NCI-H1930 (cell line): ENCODE measurements around the gene MID2.
"Not testable (repeated sequence)": the region's sequence is repeated elsewhere in the genome, so short reads cannot be mapped to it uniquely, and the experiment has no call there.

ENCODE experiments used
- DNase-seq, 2 experiments: peaks; one replicate each; lab custom pipeline; 2025; lab: John Stamatoyannopoulos, UW

Gene MID2

GRCh38 chrX:107825698-107826237 is at the start of gene MID2:
Gene MID2 (plus strand): TSS chrX:107825866. CDS start chrX:107826427, 561 bp downstream.
- DNase-seq: peak in 1 of 2 experiments; percentile 1

GRCh38 chrX:107776649-107777535 is 48.8 kb upstream of the MID2 start:
- DNase-seq: peak; percentile 43 to 70

- DNase-seq: no peak
Measured at GRCh38 chrX:107777536-107777832, 48.2 kb upstream of the MID2 start, which contains the start of gene NCBP2L. Gene NCBP2L (plus strand): TSS chrX:107777733. CDS start chrX:107794221, 16,488 bp downstream.

GRCh38 chrX:107780525-107780924 is 45.1 kb upstream of the MID2 start:
- no peak for DNase-seq

GRCh38 chrX:107787827-107788226 is 37.8 kb upstream of the MID2 start:
- DNase-seq: no peak

- no peak for DNase-seq
Measured at GRCh38 chrX:107804427-107804826, 21.2 kb upstream of the MID2 start.

GRCh38 chrX:107805179-107805578 is 20.5 kb upstream of the MID2 start:
- no peak for DNase-seq

GRCh38 chrX:107810053-107810452 is 15.6 kb upstream of the MID2 start:
- not testable (repeated sequence) for DNase-seq

- DNase-seq: no peak
Measured at GRCh38 chrX:107818900-107819521, 6.7 kb upstream of the MID2 start.

GRCh38 chrX:107823042-107823441 is 2.6 kb upstream of the MID2 start:
- no peak for DNase-seq

GRCh38 chrX:107823456-107823855 is 2.2 kb upstream of the MID2 start:
- DNase-seq: no peak

- DNase-seq: peak; percentile 27 to 31
Measured at GRCh38 chrX:107826238-107827029, 768 bp downstream of the MID2 start.

- DNase-seq: no peak
Measured at GRCh38 chrX:107827030-107827831, 1.6 kb downstream of the MID2 start.

GRCh38 chrX:107827852-107828251 is 2.2 kb downstream of the MID2 start:
- no peak for DNase-seq

GRCh38 chrX:107829878-107830277 is 4.2 kb downstream of the MID2 start:
- DNase-seq: no peak

- no peak for DNase-seq
Measured at GRCh38 chrX:107831071-107831730, 5.5 kb downstream of the MID2 start.

GRCh38 chrX:107834275-107835201 is 8.9 kb downstream of the MID2 start:
- DNase-seq: no peak

GRCh38 chrX:107836958-107837357 is 11.3 kb downstream of the MID2 start:
- no peak for DNase-seq

GRCh38 chrX:107840971-107841370 is 15.3 kb downstream of the MID2 start:
- DNase-seq: no peak
